Skin of body (tissue), 2 donors: Measurements from ENCODE around the gene PLK5. TPM values are rescaled to one million over a fixed set of nuclear protein-coding genes. Genes with fewer than 3 reads are reported as not detected.
A peak's percentile ranks its signal among the peaks of the same experiment; 100 is the strongest.
"Not testable (repeated sequence)": the region's sequence is repeated elsewhere in the genome, so short reads cannot be mapped to it uniquely, and the experiment has no call there.

Experiments
- DNase-seq: peaks from one replicate; lab custom pipeline; 2025; lab: John Stamatoyannopoulos, UW
- total RNA-seq: library from RNA; depleted of rRNA; stranded (reverse); fragments of >200 nt; gene quantifications from one replicate; pipeline ENCODE4 v1.2.3, GENCODE V29; 2014

Gene PLK5
- total RNA-seq, 1 donor from 2014 or later: 0.10 TPM

- DNase-seq: no peak
These were observed 1.5 kb downstream of the PLK5 start for GRCh38 chr19:1525343-1525742.

GRCh38 chr19:1526066-1526778 is 2.3 kb downstream of the PLK5 start:
- DNase-seq: no peak

- DNase-seq: no peak
These were observed 3.2 kb downstream of the PLK5 start for GRCh38 chr19:1526979-1527649.

DNA sequence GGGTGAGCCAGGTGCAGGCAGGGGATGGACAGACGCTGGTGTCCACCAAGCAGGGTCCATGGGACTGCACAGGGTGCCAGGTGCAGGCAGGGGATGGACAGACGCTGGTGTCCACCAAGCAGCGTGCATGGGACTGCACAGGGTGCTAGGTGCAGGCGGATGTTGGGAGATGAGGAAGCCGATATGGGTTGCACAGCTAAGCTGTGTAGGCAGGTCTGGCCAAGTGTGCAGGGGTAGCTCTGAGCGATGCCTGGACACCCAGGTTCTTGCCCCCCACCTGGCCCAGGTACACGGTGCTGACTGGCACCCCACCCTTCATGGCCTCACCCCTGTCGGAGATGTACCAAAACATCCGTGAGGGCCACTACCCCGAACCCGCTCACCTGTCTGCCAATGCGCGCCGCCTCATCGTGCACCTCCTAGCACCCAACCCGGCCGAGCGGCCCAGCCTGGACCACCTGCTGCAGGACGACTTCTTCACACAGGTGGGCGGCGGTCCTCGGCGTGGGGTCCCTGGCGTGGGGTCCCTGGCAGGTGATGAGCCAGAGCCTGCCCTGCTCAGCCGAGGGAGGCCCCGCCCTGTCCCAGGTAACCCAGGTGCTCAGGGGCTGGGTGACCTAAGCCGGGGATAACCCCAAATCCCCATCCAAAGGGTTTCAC is 3.9 kb downstream of the PLK5 start:
- no peak for DNase-seq

DNA sequence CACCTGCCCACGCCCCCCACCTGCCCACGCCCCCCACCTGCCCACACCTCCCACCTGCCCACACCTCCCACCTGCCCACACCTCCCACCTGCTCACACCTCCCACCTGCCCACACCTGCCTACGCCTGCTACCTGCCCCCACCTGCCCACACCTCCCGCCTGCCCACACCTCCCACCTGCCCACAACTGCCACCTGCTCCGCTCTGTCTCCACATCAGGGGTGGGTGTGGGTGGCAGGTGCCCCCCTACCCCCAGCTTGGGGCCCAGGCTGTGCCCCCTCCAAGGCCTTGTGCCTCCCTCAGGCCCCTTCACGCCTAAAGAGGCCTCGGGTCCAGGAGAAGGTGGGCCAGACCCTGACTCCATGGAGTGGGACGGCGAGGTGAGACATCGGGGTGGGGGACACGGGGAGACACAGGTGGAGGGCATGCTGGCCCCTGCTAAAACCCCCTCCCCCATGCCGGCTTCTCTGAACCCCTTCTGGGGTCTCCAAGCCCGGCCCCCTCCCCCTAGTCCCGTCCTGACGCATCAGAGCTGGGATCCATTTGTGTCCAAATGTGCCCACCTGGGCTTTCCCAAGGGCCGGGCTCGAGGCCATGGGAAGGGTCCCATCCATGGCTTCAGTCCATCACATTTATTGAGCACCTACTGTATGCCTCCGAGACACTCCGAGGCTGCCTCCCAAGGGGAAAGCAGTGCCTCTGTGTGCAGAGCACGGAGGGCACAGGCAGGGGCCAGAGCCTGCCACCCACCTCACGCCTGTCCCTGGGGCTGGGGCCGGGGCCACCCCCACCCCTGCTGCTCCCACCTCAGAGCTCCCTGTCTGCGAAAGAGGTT is 4.9 kb downstream of the PLK5 start:
- no peak for DNase-seq

GRCh38 chr19:1529430-1529816 is 5.5 kb downstream of the PLK5 start:
- DNase-seq: no peak

- not testable (repeated sequence) for DNase-seq
These were observed 7.0 kb downstream of the PLK5 start for GRCh38 chr19:1530856-1531255.

DNA sequence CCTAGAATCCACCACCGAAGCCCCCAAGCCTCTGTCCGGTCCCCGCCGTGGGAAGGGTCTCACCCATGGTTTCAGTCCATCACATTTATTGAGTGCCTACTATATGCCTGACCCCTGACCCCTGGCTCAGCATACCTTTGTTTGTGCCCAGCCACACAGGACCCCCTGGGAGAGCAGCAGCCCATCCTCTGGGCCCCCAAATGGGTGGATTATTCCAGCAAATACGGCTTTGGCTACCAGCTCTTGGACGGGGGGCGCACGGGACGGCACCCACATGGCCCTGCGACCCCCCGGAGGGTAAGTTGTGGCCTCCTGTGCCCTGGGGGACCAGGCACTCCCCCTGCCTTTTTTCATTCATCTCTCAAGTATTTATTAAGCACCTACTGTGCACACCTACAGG is 7.7 kb downstream of the PLK5 start:
- DNase-seq: no peak

DNA sequence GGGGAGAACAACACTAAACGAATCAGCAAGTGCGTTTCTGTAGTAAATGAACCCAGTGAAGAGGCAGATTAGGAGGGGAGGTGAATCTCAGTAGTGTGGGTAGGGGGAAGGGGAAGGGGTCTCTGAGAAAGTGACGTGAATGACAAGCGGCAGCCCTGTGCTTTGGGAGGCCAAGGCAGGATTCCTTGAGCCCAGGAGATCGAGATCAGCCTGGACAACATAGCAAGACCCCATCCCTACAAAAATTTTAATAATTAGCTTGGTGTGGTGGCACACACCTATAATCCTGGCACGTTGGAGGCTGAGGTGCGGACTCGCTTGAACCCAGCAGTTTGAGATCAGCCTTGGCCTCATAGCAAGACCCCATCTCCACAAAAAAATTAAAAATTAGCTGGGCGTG is 8.1 kb downstream of the PLK5 start:
- no peak for DNase-seq

DNA sequence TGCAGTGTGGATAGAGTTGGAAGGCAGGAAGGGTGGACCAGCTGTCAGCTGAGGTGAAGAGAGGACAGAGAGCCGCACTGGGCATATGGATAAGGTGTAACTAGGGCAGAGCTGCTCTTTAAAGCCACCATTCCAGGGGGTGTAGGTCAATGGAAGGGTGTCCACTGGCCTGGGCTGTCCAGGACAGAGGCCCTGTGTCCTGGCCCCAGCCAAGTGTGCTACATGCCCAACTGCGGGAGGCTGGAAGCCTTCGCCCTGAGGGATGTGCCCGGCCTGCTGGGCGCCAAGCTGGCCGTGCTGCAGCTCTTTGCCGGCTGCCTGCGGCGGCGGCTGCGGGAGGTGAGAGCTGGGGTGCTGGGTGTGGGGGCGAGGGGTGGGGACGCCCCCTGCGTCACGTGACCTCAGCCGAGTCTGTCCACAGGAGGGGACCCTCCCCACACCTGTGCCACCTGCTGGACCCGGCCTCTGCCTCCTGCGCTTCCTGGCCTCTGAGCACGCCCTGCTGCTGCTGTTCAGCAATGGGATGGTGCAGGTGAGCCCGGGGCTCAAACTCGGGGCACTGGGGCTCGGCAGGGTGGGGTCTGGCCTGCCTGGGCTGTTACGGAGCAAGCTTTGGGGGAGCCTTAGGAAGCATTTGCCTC is 9.8 kb downstream of the PLK5 start:
- DNase-seq: no peak

- no peak for DNase-seq
These were observed 11.1 kb downstream of the PLK5 start for GRCh38 chr19:1534972-1535371.

- DNase-seq: not testable (repeated sequence)
These were observed 11.8 kb downstream of the PLK5 start for GRCh38 chr19:1535699-1536098.

GRCh38 chr19:1538978-1539377 is 15.1 kb downstream of the PLK5 start:
- no peak for DNase-seq

DNA sequence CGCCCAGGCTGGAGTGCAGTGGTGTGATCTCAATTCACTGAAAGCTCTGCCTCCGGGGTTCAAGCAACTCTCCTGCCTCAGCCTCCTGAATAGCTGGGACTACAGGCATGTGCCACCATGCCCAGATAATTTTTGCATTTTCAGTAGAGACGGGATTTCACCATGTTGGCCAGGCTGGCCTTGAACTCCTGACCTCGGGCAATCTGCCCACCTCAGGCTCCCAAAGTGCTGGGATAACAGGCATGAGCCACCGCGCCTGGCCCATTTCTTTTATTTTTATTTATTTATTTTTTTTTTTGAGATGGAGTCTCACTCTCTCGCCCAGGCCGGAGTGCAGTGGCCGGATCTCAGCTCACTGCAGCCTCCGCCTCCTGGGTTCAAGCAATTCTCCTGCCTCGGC is 15.9 kb downstream of the PLK5 start:
- not testable (repeated sequence) for DNase-seq

DNA sequence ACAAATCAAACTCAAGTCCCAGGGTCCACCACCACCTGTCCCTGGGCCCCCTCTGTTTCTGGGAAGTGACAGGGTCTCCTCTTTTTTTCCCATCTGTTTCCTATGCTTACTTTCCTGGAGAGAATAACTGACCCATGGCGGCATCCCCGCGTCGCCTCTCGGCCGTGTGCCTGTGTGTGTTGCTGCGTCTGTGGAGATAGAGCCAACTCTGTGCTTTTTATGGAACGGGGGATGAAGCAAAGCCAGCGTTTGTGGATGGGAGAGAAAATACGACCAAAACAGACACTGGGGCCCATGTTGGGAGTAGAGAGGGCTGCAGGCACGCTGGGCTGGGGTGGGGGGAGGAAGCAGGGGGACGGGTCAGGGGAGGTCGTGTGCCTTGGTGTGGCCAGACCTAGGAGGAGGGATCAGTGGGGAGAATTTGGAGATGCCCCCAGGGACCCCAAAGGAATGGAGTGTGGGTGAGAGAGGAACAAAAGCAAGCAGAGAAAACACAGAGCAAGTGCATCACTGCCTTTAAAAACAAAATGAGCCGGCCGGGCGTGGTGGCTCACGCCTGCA is 16.6 kb downstream of the PLK5 start:
- DNase-seq: peak; percentile 17

DNA sequence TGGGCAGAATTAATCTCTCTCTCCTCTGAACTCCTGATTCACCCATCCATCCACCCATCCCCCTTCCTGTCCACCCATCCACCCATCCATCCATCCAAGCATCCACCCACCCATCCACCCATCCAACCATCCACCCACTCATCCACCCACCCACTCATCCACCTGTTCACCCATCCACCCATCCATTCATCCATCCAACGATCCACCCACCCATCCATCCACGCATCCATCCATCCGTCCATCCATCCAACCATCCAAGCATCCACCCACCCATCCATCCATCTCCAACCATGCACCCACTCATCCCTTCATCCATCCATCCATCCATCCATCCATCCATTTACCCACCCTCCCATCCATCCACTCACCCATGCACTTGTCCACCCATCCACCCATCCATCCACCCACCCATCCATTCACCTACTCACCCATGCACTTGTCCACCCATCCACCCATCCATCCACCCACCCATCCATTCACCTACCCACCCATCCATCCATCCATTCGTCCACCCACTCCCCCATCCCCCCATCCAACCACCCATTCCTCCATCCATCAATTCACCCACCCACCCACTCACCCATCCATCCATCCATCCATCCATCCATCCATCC is 25.6 kb downstream of the PLK5 start:
- no peak for DNase-seq

GRCh38 chr19:1551068-1552040 is 27.5 kb downstream of the PLK5 start:
- no peak for DNase-seq

GRCh38 chr19:1553415-1553814 is 29.5 kb downstream of the PLK5 start:
- DNase-seq: no peak

GRCh38 chr19:1554968-1555367 is 31.1 kb downstream of the PLK5 start:
- DNase-seq: no peak
